Dedifferentiated amniotic fluid mesenchymal stem cell (primary cell): ENCODE results near the gene RNF41.
"Not testable (repeated sequence)": the region's sequence is repeated elsewhere in the genome, so short reads cannot be mapped to it uniquely, and the experiment has no call there.

Experiments used
- DNase-seq: peaks from one replicate; pipeline ENCODE4 v3.0.0-alpha.2; 2016; ENCODE audit errors: extremely low spot score

Gene RNF41

GRCh38 chr12:56221757-56222530, at the start of gene RNF41:
RNF41 (minus strand) TSS chr12:56221922; CDS start chr12:56214047, 7,875 bp downstream.
- DNase-seq, result peak; percentile 96

DNA sequence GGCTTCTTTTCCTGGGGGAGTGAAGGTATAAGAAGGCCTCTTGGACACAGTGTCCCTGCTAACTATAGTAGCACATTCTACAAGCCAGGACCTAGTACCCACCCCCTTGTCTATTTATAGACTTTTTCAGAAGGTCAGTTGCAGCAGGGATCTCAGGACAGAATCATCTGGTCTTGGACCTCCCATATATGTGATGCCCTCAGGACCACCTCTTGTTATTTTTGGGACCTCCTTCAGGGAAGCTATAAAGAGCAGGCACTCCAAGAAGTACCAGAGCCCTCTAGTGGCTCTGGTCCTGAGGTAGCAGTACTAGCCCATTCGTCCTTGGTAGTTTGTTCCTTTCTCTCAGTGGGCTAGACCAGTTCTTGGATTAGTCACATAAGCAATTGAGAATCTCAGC, 49.3 kb upstream of the RNF41 start:
- DNase-seq, result no peak

- no peak for DNase-seq
Measured at GRCh38 chr12:56267443-56268071, 45.8 kb upstream of the RNF41 start.

GRCh38 chr12:56266693-56267442, 45.1 kb upstream of the RNF41 start, which contains the start of gene COQ10A:
COQ10A (plus strand) TSS chr12:56266942; CDS start chr12:56267119, 177 bp downstream.
- peak; percentile 83 for DNase-seq

DNA sequence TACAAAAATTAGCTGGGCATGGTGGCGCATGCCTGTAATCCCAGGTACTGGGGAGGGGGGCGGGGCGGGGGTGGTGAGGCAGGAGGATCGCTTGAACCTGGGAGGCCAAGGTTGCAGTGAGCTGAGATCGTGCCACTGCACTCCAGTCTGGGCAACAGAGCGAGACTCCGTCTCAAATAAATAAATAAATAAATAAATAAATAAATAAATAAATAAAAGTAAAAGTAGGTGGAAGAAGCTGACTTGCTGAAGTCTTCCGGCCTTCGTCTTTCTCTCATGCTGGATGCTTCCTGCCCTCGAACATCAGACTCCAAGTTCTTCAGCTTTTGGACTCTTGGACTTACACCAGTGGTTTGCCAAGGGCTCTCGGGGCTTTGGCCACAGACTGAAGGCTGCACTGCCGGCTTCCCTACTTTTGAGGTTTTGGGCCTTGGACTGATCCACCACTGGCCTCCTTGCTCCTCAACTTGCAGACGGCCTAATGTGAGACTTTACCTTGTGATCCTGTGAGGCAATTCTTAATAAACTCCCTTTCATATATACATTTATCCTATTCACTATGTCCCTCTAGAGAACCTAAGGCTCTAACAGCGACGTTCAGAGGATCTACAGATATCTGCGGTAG, 44.5 kb upstream of the RNF41 start:
- not testable (repeated sequence) for DNase-seq

DNA sequence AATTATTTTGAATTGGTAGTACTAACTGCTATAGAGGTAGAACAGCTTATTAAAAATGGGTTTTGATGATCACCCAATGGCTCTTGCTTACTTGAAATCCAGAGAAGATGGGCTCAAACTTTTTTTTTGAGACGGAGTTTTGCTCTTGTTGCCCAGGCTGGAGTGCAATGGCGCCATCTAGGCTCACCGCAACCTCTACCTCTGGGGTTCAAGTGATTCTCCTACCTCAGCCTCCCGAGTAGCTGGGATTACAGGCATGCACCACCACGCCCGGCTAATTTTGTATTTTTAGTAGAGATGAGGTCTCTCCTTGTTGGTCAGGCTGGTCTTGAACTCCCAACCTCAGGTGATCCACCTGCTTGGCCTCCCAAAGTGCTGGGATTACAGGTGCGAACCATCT, 41.2 kb upstream of the RNF41 start:
- DNase-seq, result not testable (repeated sequence)

DNA sequence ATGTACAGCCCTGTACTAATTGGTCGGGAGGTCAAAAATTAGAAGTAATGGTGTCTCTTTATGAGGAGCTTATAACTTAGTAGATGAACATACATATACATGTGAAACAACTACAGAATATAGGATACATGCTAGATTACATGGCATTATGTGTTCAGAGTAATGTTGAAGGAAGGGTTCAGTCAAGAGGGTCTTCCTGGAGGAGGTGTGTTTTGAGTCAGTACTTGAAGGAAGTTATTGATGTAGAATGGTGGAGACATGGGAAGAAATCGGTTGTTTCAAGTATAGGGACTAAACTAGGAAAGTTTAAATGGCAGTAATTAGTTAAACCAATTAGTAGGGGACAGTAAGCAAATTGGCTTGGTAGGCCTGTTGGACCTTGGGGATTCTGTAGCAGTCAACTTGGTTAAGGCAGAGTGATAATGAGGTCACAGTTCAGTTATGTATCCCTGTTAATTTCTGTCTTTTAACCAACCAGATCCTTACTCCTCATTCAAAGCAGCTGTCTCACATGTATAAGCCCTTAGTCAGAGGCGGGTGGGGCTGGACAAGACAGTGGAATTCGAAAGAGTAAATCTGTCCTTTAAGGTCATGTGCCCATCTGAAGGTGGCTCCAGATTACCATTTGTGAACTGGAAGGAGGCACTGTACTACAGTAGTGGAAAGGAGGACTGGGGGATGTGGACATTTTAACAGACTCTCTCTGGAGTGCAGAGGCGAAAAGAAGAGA, 39.9 kb upstream of the RNF41 start:
- peak; percentile 57 for DNase-seq

- no peak for DNase-seq
Measured at GRCh38 chr12:56260921-56261320, 39.2 kb upstream of the RNF41 start.

DNA sequence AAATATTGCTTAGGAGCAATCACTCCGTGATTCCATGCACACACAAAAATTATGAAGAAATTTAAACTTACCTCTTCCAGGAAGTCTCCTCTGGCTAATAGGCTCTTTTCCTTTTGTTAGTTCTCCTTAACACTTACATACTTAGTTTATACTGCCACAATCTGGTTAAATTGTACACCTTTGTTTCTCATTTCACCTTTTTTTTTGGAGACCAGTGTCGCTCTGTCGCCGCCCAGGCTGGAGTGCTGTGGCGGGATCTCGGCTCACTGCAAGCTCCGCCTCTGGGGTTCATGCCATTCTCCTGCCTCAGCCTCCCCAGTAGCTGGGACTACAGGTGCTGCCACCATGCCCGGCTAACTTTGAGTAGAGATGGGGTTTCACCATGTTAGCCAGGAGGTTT, 38.7 kb upstream of the RNF41 start:
- DNase-seq, result no peak

DNA sequence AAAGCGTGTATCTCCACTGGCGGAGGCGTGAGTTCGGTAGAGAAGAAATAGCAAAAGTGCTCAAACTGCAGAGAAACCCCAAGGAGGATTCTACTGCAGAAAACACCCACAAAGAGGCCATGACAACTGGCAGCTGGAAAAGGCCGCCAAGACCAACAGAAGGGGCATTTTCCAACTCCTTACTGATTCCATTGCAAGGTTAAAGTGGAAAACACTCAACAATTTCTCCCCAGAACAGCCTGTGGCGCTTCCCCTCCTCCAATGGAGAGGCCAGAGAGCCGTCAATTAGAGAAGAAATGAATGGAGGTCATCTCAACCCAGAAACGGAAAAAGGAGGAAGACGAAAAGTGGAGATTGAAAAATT, 37.1 kb upstream of the RNF41 start:
- DNase-seq, result no peak

- DNase-seq, result peak; percentile 59
Measured at GRCh38 chr12:56258068-56258819, 36.5 kb upstream of the RNF41 start, which contains the start of gene ANKRD52. ANKRD52 (minus strand) TSS chr12:56258384; CDS start chr12:56258269, 115 bp downstream.

DNA sequence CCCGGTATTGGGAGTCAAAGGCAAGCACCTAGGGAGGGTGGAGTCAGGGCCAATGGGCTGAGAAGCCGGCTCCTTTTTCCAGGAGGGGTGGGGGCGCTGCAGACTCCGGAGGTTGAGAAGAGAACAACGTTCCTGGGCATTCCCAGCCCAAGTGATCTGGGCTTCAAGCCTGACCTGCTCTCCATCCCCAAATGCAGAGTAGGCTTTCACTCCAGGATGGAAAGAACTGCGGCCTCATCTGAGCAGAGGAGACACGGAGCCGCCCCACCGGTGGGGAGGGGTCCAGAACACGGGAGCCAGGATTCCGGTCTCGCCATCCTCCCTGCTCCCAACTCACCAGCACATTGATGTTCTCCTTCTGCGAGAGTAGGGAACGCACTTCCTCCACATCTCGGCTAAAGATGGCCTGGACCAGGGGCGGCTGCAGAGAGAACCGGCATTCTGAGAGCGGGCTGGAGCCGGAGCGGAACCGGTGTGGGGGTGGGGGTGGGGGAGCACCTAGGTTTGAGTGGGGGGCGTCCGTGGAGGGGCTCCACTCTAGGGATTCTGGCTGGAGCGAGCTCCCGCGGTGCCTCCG, 35.9 kb upstream of the RNF41 start:
- DNase-seq, result no peak

GRCh38 chr12:56257071-56257470, 35.3 kb upstream of the RNF41 start:
- DNase-seq, result no peak

DNA sequence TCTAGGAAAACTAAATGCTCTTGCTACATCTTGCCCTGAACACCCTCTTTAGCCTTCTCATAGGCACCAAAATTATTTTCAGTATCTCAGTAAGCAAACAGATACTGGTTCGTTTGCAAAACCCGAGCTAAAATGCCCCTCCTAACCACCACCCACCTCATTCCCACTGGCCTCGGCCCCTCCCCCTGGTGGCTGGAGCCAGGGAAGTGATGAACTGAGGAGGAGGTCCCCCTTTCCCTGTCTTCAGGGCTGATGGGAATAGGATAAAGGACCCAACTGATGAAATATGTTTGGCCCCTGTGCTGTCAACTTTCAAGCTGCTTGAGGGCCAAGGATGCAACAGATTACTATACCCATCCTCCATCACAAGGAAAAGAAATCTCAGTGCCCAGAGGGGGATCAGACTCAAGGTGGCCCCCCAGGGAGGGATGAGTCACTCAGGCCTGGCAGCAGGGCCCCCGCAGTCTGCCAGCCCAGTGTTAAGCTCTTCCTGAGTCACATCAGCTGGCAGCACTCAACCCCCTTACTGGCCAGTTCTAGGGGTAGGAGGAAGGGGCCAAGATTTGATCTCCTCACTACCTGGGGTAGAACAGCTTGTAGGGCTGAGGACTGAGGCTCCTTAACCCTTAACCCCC, 34.7 kb upstream of the RNF41 start:
- no peak for DNase-seq

DNA sequence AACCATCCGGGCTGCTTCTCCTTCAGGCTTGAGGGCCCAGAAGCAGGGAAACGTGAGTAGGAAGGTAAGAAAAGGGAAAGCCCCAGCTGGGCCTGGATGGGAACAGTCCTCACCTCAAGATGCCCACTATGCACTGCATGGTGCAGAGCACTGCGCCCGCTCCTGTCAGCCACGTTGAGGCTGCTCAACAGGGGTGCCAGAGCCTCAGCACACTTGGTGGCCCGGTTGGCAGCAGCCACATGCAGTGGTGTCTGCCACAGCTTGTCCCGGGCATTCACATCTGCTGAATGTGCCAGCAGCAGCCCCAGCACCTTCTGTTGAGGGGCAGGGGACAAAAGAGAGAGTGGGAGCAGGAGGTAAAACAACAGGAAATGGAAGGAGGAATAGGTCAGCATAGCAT, 33.9 kb upstream of the RNF41 start:
- DNase-seq, result no peak

GRCh38 chr12:56253091-56253490, 31.4 kb upstream of the RNF41 start:
- no peak for DNase-seq

DNA sequence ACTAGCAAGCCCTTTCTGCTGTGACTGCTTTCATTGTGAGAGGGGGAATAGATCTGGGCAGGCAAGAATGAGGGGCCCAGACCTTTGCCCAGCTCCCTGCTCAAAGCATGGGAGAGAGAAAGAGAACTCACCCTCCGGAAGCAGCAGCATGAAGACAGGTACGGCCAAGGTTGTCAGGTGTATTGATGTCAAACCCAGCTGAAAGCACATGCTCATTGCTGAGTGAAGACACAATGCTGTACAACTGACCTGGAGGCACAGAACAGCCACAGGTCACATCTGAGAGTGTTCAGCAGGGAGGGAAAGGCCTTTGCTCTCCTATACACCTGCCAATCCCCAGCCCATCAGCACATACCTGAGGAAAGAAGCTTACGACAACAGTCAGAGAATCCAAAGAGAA, 30.9 kb upstream of the RNF41 start:
- no peak for DNase-seq

DNA sequence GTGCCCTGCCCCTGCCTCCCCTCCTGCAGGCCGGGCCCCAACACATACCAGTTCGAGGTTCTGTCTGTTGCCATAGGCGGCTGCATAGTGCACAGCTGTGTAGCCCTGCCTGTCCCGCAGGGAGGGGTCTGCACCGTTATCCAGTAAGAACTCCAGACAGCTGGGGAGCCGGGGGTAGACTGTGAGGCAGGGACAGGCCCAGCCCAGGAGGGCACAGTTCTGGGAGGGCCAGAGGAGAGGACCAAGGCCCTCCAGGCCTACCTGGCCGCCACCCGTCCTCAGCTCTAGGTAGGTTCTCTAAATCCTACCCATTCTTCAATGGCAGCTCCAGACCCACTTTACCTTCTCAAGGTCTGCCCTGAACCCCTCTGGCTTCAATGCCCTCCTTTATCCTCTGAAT, 27.0 kb upstream of the RNF41 start:
- DNase-seq, result no peak

- no peak for DNase-seq
Measured at GRCh38 chr12:56247923-56248322, 26.2 kb upstream of the RNF41 start.

GRCh38 chr12:56244494-56244893, 22.8 kb upstream of the RNF41 start:
- no peak for DNase-seq
